T-helper 2 cell (primary cell): ENCODE data around the gene UFD1.

Experiments used
- DNase-seq, 5 experiments: peaks; one replicate each; pipeline versions ENCODE4 v3.0.0 to v3.0.0-alpha.2; 2012 to 2022

Gene UFD1

DNA sequence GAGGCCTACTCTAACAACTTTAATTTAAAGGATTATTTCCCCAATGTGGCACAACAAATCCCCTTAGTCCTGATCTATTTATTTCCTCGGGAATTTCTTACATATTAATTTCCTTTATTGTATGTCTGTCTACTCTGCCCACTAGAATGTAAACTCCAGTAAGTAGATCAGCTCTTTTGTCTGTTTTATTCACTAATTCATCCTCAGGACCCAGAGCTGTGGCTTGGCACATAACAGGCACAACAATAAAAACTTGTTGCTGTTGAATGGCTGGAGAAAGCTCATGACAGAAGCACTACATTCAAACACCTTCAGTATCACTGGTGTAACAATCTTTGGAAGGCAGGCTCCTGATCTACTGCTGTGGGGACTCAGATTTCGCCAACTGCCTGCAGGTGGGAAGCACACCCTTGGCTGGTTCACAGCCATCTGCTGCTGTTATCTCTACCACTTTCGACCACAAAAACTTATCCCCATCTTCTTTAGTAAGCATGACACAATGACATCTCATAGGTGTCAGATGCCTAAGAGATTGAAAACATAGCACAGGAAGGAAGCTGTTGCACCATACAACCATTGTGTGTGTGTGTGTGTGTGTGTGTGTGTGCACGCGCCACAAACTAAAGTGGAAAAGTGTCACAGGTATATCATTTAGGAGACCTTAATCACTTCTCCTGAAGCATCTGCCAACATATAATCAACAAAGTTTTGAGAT, 59.4 kb downstream of the UFD1 start:
- peak in 4 of 5 experiments; percentile 9 to 98 (median 55) for DNase-seq

DNA sequence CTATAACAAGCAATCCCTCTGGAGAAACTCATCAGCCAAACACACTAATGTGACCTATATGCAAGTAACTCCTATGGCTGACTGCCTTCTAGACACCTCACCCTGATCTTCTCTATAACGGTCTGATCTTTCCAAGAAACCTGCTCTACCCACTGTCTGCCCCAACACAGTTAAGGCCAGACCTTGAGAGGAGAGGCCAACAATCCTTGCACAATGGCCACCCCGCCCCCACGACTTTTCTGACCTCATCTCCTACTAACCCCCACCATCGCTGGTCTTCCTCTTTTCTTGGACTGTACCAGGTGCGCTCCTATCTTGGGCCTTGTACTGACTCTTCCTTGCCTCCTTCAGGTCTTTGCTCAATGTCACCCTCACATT, 59.9 kb downstream of the UFD1 start:
- peak in 1 of 5 experiments; percentile 13 for DNase-seq

DNA sequence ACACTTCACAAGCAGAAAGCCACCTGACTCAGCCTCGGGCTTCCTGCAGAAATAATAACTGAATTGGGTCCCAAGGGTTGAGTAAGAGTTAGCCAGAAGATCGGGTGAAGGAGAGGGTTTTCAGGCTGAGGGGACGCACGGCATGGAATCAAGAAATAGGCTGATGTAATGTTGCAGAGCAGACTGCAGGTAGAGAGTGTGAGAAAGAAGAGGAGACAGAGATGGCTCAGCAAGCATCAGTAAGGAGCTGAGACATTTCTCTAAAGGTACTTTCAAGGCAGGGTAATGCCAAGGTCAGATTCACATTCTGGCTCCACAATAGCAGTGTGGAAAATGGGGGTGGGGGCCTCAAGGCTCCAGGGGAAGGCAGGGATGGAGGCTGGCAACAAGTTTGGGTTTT, 66.1 kb downstream of the UFD1 start:
- no peak for DNase-seq

DNA sequence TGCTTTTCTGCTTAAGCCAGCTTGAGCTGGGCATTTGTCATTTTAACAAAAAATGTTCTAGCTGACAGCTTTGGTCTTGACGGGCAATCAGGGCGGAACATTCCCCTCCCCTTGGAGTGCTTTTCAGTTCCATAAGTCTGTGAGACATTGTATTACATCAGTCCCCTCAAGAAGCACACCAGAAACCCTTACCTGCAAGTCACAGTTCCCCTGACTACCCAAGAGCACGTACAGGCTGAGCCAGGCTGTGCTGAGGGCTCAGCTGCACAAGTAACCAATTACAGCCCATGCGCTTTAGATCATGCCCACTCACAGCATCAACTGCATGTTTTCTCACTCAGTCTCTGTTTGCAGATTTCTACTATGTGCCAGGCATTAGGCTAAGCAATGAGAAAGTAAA, 66.5 kb downstream of the UFD1 start:
- DNase-seq: no peak

DNA sequence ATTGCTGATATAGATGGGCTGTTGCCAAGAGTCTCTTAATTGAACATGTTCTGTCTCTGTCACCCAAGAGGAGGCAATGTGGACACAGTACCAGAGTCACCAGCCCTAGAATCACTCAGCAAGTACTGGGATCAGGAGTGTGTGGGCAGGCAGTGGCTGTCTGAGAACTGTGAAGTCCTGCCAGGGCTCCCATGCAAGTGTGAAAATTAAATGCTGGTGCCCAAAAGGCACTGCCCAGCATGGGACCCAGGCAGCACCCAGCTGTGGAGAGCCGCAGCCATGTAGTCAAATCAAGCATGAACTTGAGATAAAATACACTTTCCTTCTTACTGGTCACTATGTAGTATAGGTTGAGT, 67.3 kb downstream of the UFD1 start:
- no peak for DNase-seq

DNA sequence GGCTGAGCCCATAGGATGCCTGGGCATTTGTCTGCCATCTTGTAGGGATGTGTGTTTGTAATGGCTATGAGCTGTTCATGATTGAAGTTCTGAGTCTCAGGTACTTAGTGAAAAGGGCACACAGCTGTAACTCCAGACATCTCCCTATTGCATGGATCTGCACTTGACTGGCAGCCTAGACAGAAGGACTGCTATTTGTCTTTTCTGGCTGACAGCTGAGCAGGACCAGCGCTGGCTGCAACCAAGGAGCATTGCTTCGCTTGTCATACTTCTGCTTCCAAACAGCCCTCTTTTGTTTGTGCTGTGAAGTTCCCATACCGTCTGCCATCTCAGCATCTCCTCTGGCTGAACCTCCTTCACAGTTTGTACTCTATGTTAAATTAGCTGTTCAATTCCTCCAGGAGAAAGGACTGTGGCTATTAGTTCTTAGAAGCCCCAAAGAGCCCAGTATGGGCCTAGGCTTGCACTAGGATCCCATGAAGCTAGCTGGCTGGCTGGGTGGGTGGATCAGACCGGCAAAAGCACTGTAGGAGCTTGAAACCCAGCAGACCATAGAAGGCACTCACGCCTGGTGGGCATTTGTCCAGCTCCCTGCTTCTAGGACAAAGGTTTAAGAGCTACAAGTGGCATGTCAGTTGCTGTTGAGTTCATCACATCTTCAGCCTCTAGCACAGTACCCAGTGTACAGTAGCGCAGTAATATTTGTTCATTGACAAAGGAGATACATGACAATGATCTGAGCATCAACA, 67.9 kb downstream of the UFD1 start:
- DNase-seq: no peak

DNA sequence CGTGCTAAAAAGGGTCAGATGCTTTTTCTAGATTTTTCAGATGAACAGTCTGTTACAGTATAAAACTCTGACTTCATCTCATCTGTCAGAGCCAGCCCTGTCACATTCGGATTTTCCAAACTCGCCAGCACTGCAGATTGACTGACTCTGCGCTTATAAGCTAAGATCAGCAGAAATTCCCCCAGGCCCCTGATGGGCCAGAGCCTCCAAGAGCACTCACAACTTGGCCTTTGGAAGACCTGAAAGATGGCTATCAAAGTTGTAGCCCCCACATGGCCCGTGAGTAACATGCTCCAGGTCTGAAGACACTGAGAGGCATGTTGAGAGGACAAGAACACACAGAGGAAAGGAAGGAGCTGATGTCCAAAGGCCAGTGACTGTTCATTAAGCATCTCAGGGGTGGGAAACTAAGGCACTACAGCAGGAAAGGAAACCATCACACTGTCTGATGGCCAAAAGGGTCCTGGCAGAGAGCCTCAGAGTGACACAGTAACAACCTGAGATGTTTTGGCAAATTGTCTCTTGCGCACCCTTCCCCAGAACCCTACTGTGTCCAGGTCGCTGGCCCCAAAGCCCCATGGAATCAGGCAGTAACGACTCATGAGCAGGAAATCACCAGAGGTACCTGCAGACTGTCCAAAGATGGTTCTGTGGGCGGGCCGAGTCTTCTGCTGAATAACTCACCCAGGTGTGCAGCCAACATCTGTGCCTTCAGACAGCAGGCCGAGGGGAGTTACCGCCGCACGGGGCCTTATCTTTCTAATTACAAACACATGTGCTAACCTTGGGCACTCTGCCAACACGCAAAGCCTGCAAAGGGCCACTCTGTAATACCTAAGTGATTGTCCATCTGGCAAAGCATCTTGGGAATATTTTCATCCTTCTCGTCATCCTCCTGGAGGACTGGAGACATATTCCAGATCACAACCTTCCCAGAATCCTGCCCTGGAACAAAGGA, 71.1 kb downstream of the UFD1 start:
- DNase-seq: no peak

DNA sequence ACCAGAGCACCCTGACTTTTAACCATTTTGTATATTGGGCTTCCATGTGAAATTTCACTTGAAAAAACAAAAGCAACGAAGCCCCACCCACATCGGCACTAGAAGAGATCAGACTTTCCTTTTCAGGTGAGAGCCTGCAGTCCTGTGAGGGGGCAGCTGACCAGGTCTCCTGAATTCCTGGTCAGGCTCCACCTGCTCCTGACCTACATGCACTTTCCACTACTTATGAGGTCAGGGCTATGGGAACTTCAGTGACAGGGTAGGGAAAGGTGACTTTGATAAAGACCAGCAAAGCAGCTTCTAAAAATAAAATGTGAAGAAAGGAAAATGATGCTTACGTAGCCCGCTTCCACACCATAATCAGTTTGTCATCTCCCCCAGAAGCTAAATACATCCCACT, 72.1 kb downstream of the UFD1 start:
- no peak for DNase-seq

DNA sequence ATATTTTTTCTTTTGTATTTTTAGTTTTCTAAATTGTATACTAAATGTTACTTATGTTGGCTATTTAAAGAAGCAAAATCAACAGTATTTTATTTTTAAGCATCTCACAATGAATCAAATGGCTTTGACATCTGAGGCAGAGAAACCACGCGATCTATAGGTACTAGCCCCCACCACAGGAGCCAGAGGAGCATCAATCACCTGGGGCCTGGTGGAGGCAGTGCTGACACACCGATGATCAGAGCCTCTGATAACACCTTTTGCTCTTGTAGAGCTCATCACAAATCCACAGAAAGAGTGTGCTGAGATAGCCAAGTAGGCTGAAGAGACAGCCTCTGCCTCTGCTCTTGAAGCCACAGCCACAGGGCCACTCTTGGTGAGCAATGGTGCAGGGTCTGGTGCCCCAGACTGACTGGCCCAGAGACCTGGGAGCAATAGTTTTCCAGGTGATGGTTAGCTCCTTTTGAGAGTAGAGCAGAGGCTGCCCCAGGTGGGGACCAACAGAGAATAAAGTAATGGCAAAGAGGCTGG, 72.6 kb downstream of the UFD1 start:
- DNase-seq: peak in 1 of 5 experiments; percentile 74

DNA sequence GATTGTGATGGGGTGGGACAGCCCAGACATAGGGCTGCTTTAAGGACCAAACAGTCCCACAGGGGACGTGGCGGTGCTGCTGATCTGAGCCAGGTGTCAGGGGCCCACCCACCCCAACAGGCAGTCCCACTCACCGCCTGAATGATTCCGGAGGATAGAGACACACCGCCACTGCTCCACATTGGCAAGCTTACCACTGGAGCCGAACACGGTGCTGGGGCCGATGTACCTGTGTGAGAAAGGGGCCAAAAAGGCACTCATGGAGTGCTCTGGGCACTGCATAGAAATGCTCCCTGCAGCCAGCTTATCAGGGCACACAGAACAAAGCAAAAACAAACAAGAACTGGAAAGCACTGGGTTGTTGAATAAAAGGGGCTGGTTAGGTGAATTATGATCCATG, 73.3 kb downstream of the UFD1 start:
- no peak for DNase-seq

DNA sequence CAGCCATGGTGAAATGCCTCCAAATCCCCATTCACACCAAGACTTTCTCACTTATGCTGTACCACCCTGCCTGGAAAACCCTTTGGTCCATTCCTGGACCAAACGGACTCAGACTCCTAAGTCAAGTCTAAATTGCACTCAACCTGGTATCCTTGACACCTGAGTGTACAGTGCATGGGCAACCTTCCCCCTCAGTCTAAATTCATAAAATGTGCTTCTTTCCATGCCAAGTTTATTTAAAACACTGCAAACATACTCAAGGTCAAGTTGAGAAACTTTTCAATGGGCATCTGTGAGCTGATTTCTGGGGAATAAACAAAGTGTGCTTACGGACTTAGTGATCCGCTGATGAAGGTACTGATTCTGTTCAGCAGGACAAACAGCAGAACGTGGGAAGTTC, 73.9 kb downstream of the UFD1 start:
- DNase-seq: no peak

DNA sequence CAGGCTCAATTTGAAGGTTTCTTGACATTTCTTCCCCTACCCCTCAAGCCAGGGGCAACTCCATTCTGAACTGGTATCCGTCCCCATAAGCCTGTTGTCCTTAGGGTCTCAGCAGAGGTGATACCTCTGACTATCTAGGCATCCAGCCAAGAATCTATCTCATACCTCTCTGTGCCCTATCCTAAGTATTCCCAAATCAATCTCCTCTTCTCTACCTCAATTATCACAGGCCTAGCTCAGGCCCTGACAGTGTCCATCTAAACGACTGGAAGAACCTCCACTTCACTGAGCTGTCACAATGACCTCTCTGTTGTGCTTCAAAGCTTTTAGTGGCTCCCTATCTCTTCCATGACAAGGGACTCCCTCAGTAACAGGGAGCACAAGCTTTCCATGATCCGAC, 74.3 kb downstream of the UFD1 start:
- DNase-seq: no peak

DNA sequence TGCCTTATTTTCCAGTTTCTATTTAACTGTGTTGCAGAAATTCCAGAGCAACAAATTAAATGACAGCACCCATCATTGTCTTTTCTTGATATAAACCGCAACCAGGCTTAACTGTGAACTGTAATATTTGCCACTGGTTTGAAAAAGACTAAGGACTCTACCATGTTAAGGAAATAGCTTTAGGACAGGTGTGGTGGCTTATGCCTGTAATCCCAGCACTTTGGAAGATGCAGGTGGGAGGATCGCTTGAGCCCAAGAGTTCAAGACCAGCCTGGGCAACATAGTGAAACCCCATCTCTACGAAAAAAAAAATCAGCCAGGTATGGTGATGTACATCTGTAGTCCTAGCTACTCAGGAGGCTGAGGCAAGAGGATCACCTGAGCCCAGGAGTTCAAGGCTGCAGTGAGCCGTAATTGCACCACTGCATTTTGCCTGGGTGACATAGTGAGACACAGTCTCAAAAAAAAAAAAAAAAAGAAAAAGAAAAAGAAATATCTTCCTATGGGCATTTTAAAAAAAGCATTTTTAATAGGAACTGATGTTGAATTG, 76.3 kb downstream of the UFD1 start:
- DNase-seq: no peak

DNA sequence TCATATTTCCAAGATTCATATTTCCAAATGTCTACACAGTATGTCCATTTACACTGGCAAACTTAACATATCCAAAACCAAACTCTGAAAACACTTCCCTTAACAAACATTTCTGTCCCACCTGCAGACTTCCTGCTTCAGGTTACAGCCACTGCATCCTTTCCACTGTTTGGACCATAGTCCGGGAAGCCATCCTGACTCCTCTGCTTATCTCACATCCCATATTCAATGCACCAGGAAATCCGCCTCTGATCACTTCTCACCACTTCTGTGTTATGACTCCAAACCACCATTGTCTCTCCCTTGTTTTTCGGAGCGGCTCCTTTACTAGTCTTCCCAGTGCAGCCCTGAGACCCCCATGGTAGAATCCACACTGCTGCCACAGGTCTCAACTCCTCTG, 77.5 kb downstream of the UFD1 start:
- no peak for DNase-seq

DNA sequence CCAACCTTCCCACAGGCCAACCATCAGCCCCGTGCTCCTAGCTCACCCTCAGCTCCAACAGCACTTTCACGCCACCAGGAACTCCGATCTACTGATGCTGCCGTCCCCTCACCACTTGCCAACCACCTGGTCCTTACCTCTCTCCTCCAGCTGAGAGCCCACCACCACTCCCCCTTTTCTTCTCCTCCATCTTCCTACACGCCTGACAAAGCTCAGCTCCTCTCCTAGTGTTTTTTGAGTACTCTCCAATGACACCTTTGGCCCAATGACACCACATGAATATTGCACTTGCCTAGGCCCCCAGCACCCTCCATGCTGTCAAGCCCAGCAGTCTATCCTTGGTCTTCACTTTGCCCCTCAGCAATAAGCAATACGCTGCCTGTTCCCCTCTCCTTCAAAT, 78.1 kb downstream of the UFD1 start:
- DNase-seq: no peak
